ENCODE data around the gene CA7. TPM values are rescaled to one million over a fixed set of nuclear protein-coding genes. Genes with fewer than 3 reads are reported as not detected.

Gene CA7
- total and polyA plus RNA-seq, 8 donors, result not detected

GRCh38 chr16:66885491-66885890 is 41.3 kb downstream of the CA7 start:
- DNase-seq (no peak), ATAC-seq (no peak)
- no peak overlapping the region for H3K4me3 ChIP-seq
- peaks cover 0 to 10% of the 10 kb centered on the region in 2 donors for H3K27me3 ChIP-seq
- no peak for TF ChIP-seq CTCF (IDR thresholded peaks at IDR 0.05)
- H3K36me3 ChIP-seq, result peaks cover 0 to 34% of the 10 kb centered on the region in 2 donors
- no peak overlapping the region for H3K27ac ChIP-seq
- intact Hi-C loops (cut with DNase I), result no loop called here
- peaks cover 7 to 14% of the 10 kb centered on the region in 2 donors for H3K4me1 ChIP-seq
- H3K9me3 ChIP-seq, result no peaks in the 10 kb centered on the region

GRCh38 chr16:66886321-66886720 is 42.1 kb downstream of the CA7 start:
- intact Hi-C loops (cut with DNase I), result no loop called here
- Histone ChIP-seq H3K27me3 (peaks cover 0 to 2% of the 10 kb centered on the region in 2 donors), H3K4me1 (peaks cover 6 to 7% of the 10 kb centered on the region in 2 donors), H3K27ac (no peak overlapping the region), H3K36me3 (peaks cover 0 to 34% of the 10 kb centered on the region in 2 donors), H3K4me3 (no peak overlapping the region), H3K9me3 (no peaks in the 10 kb centered on the region)
- ATAC-seq (no peak), DNase-seq (no peak)
- TF ChIP-seq CTCF (IDR thresholded peaks at IDR 0.05), result no peak

GRCh38 chr16:66886914-66887313 is 42.7 kb downstream of the CA7 start:
- peaks cover 3 to 7% of the 10 kb centered on the region in 2 donors for H3K4me1 ChIP-seq
- TF ChIP-seq CTCF (IDR thresholded peaks at IDR 0.05), result no peak
- H3K27me3 ChIP-seq, result no peaks in the 10 kb centered on the region
- H3K9me3 ChIP-seq, result no peaks in the 10 kb centered on the region
- DNase-seq (no peak), ATAC-seq (no peak)
- H3K36me3 ChIP-seq, result peaks cover 0 to 34% of the 10 kb centered on the region in 2 donors
- H3K4me3 ChIP-seq, result no peak overlapping the region
- intact Hi-C loops (cut with DNase I), result no loop called here
- no peak overlapping the region for H3K27ac ChIP-seq

- Histone ChIP-seq H3K36me3 (peaks cover 0 to 34% of the 10 kb centered on the region in 2 donors), H3K27ac (no peak overlapping the region), H3K9me3 (no peaks in the 10 kb centered on the region), H3K4me1 (peaks cover 0 to 7% of the 10 kb centered on the region in 2 donors), H3K4me3 (no peak overlapping the region), H3K27me3 (no peaks in the 10 kb centered on the region)
- ATAC-seq, result no peak
- intact Hi-C loops (cut with DNase I), result no loop called here
- no peak for TF ChIP-seq CTCF (IDR thresholded peaks at IDR 0.05)
- DNase-seq, result no peak
These were observed 44.7 kb downstream of the CA7 start for GRCh38 chr16:66888647-66889615.

- Histone ChIP-seq H3K27ac (no peak overlapping the region), H3K36me3 (peaks cover 0 to 30% of the 10 kb centered on the region in 2 donors), H3K4me1 (peaks cover 0 to 7% of the 10 kb centered on the region in 2 donors), H3K4me3 (no peak overlapping the region), H3K9me3 (no peaks in the 10 kb centered on the region), H3K27me3 (no peaks in the 10 kb centered on the region)
- intact Hi-C loops (cut with DNase I), result no loop called here
- ATAC-seq (peak; percentile 49), DNase-seq (no peak)
- TF ChIP-seq CTCF (IDR thresholded peaks at IDR 0.05), result no peak
These were observed 45.4 kb downstream of the CA7 start for GRCh38 chr16:66889622-66890021.
